Measurements from ENCODE around the gene ALDH7A1.
"Not testable (repeated sequence)": the region's sequence is repeated elsewhere in the genome, so short reads cannot be mapped to it uniquely, and the experiment has no call there.

The ALDH7A1 gene

DNA sequence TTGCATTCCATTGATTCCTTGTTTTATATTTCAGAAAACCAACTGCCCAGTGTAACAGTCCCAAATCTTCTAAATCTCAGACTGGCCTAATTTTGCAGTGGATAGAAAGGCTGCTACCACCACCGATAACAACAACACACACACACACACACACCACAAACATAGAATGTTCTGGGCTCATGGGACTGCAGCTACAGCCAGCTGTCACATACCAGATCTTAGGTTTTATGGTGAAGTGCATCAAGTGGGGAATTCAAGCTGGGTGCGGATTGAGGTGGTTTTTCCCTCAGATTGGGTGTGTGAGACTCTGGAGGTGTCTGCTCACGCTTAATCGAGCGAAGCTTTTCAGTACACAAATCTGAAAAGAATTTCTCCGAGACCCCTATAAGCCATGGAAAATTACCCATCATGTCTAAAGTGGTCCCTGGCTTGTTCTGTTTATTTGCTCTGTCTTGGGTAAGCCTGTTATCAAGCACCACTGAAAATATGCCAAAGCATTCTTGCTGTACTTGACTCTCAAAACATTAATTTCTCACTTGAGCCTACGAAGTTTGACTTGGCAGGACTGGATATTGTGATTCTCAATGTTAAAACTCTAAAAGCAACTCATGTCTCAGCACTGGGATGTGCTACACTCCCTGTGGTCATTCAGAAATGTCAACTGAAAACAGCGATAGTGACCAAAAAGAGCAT, 71.1 kb downstream of the ALDH7A1 start:
- H3K4me3 ChIP-seq (ENCODE audit: low read depth, low read length), result no peak overlapping the region
- TF ChIP-seq CTCF (IDR thresholded peaks at IDR 0.05; ENCODE audit: borderline replicate concordance, insufficient read depth, low read depth, low read length), result no peak

GRCh38 chr5:126521130-126521529, 73.9 kb downstream of the ALDH7A1 start:
- no peak for TF ChIP-seq CTCF (IDR thresholded peaks at IDR 0.05; ENCODE audit: borderline replicate concordance, insufficient read depth, low read depth, low read length)
- no peak overlapping the region for H3K4me3 ChIP-seq (ENCODE audit: low read depth, low read length)

GRCh38 chr5:126520593-126520953, 74.4 kb downstream of the ALDH7A1 start:
- no peak for TF ChIP-seq CTCF (IDR thresholded peaks at IDR 0.05; ENCODE audit: borderline replicate concordance, insufficient read depth, low read depth, low read length)
- no peak overlapping the region for H3K4me3 ChIP-seq (ENCODE audit: low read depth, low read length)

- H3K4me3 ChIP-seq (ENCODE audit: low read depth, low read length), result no peak overlapping the region
- TF ChIP-seq CTCF (IDR thresholded peaks at IDR 0.05; ENCODE audit: borderline replicate concordance, insufficient read depth, low read depth, low read length), result no peak
Observed at GRCh38 chr5:126519637-126520592, 75.1 kb downstream of the ALDH7A1 start.

- not testable (repeated sequence) for H3K4me3 ChIP-seq (ENCODE audit: low read depth, low read length)
Observed at GRCh38 chr5:126519223-126519622, 75.8 kb downstream of the ALDH7A1 start.

GRCh38 chr5:126516852-126517251, 78.2 kb downstream of the ALDH7A1 start:
- no peak overlapping the region for H3K4me3 ChIP-seq (ENCODE audit: low read depth, low read length)
- no peak for TF ChIP-seq CTCF (IDR thresholded peaks at IDR 0.05; ENCODE audit: borderline replicate concordance, insufficient read depth, low read depth, low read length)

GRCh38 chr5:126516133-126516532, 78.9 kb downstream of the ALDH7A1 start:
- TF ChIP-seq CTCF (IDR thresholded peaks at IDR 0.05; ENCODE audit: borderline replicate concordance, insufficient read depth, low read depth, low read length), result no peak

More at GRCh38 chr5:126516133-126516532, 78.9 kb downstream of the ALDH7A1 start:
- no peak overlapping the region for H3K4me3 ChIP-seq (ENCODE audit: low read depth, low read length)

All from GM12875 (cell line).